NB4 (cell line): ENCODE results near the gene UCN2.

Experiments used
- CTCF ChIP-seq: IDR thresholded peaks from one replicate; pipeline ENCODE4 v1.5.1; 2012; ENCODE audit warnings: low read depth, low read length
- MAX ChIP-seq: IDR thresholded peaks from 2 replicates; pipeline ENCODE4 v1.6.1; 2011; ENCODE audit warnings: low read depth, low read length
- MYC ChIP-seq: IDR thresholded peaks from 2 replicates; pipeline ENCODE4 v1.6.1; 2011; ENCODE audit warnings: low read depth, low read length
- POLR2A ChIP-seq: IDR thresholded peaks from 2 replicates; pipeline ENCODE4 v1.6.1; 2011; ENCODE audit warnings: mild to moderate bottlenecking; ENCODE audit not compliant: insufficient read length; ENCODE audit errors: extremely low read depth

GRCh38 chr3:48599077-48599501, 35.5 kb upstream of the UCN2 start:
- no peak for TF ChIP-seq POLR2A
- TF ChIP-seq CTCF, result no peak
- TF ChIP-seq MAX, result no peak
- TF ChIP-seq MYC, result no peak
